ENCODE results near the gene C1QTNF5. TPM values are rescaled to one million over a fixed set of nuclear protein-coding genes. Genes with fewer than 3 reads are reported as not detected.

C1QTNF5 gene
- total RNA-seq, 1 experiment from 2014 or later: 0.33 TPM

DNA sequence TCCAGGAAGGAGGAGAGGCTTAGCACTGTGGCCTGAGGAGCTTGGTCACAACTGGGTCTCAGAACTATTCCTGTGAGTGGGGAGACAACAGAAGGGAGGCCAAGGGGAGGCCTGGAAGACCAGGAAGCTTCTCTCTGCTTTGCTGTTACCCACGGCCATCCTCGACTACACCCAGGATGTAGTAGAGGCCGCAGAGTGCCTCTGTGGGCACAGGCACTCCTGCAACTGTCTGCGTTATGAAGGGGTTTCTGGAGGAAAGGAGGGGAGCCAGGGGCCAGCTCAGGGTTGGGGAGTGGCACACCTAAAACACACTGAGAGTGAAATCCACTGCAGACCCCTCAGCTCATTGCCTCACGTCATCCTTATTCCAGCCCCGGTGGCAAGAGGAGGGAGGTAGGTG is 9.6 kb upstream of the C1QTNF5 start:
- H3K27ac Mint-ChIP-seq: peak overlapping the region in 1 of 3 experiments; percentile 6; a peak in 2 of 7 replicates
- Histone ChIP-seq H3K79me2 (ENCODE audit: insufficient read depth, low read length) (no peaks in the 10 kb centered on the region), H3K79me1 (ENCODE audit: insufficient read depth, low read depth, low read length, poor library complexity, severe bottlenecking) (no peaks in the 10 kb centered on the region), H3K4me2 (ENCODE audit: insufficient read depth, insufficient read length, low read length) (no peak overlapping the region), H3K27ac (ENCODE audit: insufficient read length, low read depth, low read length) (no peak overlapping the region), H4K5ac (ENCODE audit: insufficient read length, low read depth, low read length) (no peak overlapping the region), H3T11ph (ENCODE audit: low read length) (no peak overlapping the region), H2BK20ac (ENCODE audit: low read depth, low read length, poor library complexity, severe bottlenecking) (no peak overlapping the region), H3K4me1 (ENCODE audit: insufficient read depth, low read length) (no peaks in the 10 kb centered on the region), H2BK120ac (ENCODE audit: low read depth, low read length, poor library complexity, severe bottlenecking) (no peak overlapping the region), H2AFZ (ENCODE audit: low read length) (no peak overlapping the region), H3K56ac (ENCODE audit: insufficient read length, low read depth, low read length) (no peak overlapping the region), H3K23ac (ENCODE audit: insufficient read length, low read depth, low read length) (no peak overlapping the region), H4K91ac (ENCODE audit: insufficient read length, low read depth, low read length) (no peak overlapping the region), H4K8ac (replicated peaks; ENCODE audit: insufficient read length, low read depth, low read length) (no peak overlapping the region), H2AK5ac (ENCODE audit: insufficient read length, low read length) (no peak overlapping the region), H3K18ac (ENCODE audit: insufficient read length, low read depth, low read length) (no peak overlapping the region), H3K27me3 (ENCODE audit: insufficient read depth, low read length) (no peaks in the 10 kb centered on the region), H2BK15ac (ENCODE audit: low read depth, low read length) (no peak overlapping the region), H3K9ac (ENCODE audit: extremely low read depth, insufficient read length, low read length) (no peak overlapping the region), H3K9me3 (ENCODE audit: control insufficient read depth, low read depth, low read length) (no peaks in the 10 kb centered on the region), H2BK12ac (ENCODE audit: insufficient read length, low read depth, low read length) (no peak overlapping the region), H2BK5ac (ENCODE audit: insufficient read length, low read length) (no peak overlapping the region), H4K20me1 (ENCODE audit: control insufficient read depth, insufficient read depth, insufficient read length) (no peaks in the 10 kb centered on the region), H3K14ac (ENCODE audit: insufficient read depth, low read length) (no peak overlapping the region), H3K4ac (ENCODE audit: low read depth, low read length) (no peak overlapping the region), H3K23me2 (ENCODE audit: insufficient read length, low read depth, low read length, poor library complexity, severe bottlenecking) (no peaks in the 10 kb centered on the region)
- H3K4me1 Mint-ChIP-seq: peaks cover 11 to 17% of the 10 kb centered on the region in 2 experiments
- 0 out of 5 replicates have a peak, but pooled peaks cover 0 to 4% of the 10 kb centered on the region in 2 experiments for H3K9me3 Mint-ChIP-seq
- H3K27me3 Mint-ChIP-seq (ENCODE audit: low read depth): peaks cover 61% of the 10 kb centered on the region
- peak; percentile 24 for DNase-seq
- H3K36me3 Mint-ChIP-seq (ENCODE audit: insufficient read depth in 1 of 3, low read depth in 3 of 3): no peaks in the 10 kb centered on the region
- TF ChIP-seq, protein P1, sequence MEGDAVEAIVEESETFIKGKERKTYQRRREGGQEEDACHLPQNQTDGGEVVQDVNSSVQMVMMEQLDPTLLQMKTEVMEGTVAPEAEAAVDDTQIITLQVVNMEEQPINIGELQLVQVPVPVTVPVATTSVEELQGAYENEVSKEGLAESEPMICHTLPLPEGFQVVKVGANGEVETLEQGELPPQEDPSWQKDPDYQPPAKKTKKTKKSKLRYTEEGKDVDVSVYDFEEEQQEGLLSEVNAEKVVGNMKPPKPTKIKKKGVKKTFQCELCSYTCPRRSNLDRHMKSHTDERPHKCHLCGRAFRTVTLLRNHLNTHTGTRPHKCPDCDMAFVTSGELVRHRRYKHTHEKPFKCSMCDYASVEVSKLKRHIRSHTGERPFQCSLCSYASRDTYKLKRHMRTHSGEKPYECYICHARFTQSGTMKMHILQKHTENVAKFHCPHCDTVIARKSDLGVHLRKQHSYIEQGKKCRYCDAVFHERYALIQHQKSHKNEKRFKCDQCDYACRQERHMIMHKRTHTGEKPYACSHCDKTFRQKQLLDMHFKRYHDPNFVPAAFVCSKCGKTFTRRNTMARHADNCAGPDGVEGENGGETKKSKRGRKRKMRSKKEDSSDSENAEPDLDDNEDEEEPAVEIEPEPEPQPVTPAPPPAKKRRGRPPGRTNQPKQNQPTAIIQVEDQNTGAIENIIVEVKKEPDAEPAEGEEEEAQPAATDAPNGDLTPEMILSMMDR (conservative IDR thresholded peaks at IDR 0.05): no peak
- no CpG with 5 or more reads among the region's 6 CpGs for WGBS (ENCODE audit: extremely low coverage, insufficient read length, low lambda C conversion rate)
- H3K4me3 Mint-ChIP-seq: no peak overlapping the region

All from H9 (cell line).